Coronary artery (tissue), 2 donors: ENCODE measurements around the gene SMAD3.

Source experiments
- DNase-seq: peaks from one replicate; pipeline ENCODE4 v3.0.0-alpha.2; 2017; ENCODE audit warnings: low spot score
- H3K27ac ChIP-seq, 2 donors: fragments of 200-600 bp; sonication (generic); one replicate each; pipeline ENCODE4 v1.5.1; 2016 to 2019
- H3K4me3 ChIP-seq: fragments of 200-600 bp; sonication (generic); 2 replicates; pipeline ENCODE4 v1.5.1; 2016; ENCODE audit warnings: mild to moderate bottlenecking, moderate library complexity
- CTCF ChIP-seq: fragments of 200-600 bp; sonication (generic); IDR thresholded peaks from one replicate; pipeline ENCODE4 v1.5.1; 2019; ENCODE audit warnings: antibody characterized with exemption

The SMAD3 gene

GRCh38 chr15:67042551-67043142 lies 22.8 kb upstream of the SMAD3 start:
- Histone ChIP-seq H3K27ac (no peak overlapping the region), H3K4me3 (no peak overlapping the region)
- DNase-seq = no peak
- TF ChIP-seq CTCF = no peak

- Histone ChIP-seq H3K27ac (peak overlapping the region; percentile 69 to 83), H3K4me3 (no peak overlapping the region)
- TF ChIP-seq CTCF = no peak
- no peak for DNase-seq
Measured at GRCh38 chr15:67043939-67044771, 21.2 kb upstream of the SMAD3 start.

- no peak for TF ChIP-seq CTCF
- Histone ChIP-seq H3K27ac (no peak overlapping the region), H3K4me3 (no peak overlapping the region)
- no peak for DNase-seq
Measured at GRCh38 chr15:67047149-67047661, 18.2 kb upstream of the SMAD3 start.

GRCh38 chr15:67048281-67049279 lies 16.8 kb upstream of the SMAD3 start:
- peak; percentile 91 for DNase-seq
- no peak for TF ChIP-seq CTCF
- no peak overlapping the region for H3K4me3 ChIP-seq
- peak overlapping the region; percentile 92 for H3K27ac ChIP-seq

- DNase-seq = no peak
- Histone ChIP-seq H3K27ac (peak overlapping the region; percentile 92), H3K4me3 (peak overlapping the region; percentile 14)
- no peak for TF ChIP-seq CTCF
Measured at GRCh38 chr15:67049351-67050044, 15.9 kb upstream of the SMAD3 start.

- H3K27ac ChIP-seq = peak overlapping the region; percentile 92
- DNase-seq = no peak
- TF ChIP-seq CTCF = no peak
Measured at GRCh38 chr15:67050062-67050461, 15.3 kb upstream of the SMAD3 start.

More at GRCh38 chr15:67050062-67050461, 15.3 kb upstream of the SMAD3 start:
- H3K4me3 ChIP-seq = peak overlapping the region; percentile 14
